Heart right ventricle (tissue), 16 donors: ENCODE results near the gene HES1. TPM values are rescaled to one million over a fixed set of nuclear protein-coding genes. Genes with fewer than 3 reads are reported as not detected.

Experiments
- ATAC-seq, 8 donors: fragments of 200-7000 bp; cut with Tn5 transposase; one replicate each; pipeline ENCODE4 v1.9.1; 2020; ENCODE audit warnings: mild to moderate bottlenecking in 8 of 8, moderate library complexity in 8 of 8, moderate number of reproducible peaks in 1 of 8
- DNase-seq, 2 donors: peaks; one replicate each; pipeline ENCODE4 v3.0.0-alpha.2; 2020
- H3K27ac ChIP-seq, 10 donors: fragments of 200-600 bp; sonication (generic) in 2 of 10; one replicate each; pipeline versions ENCODE4 v1.5.0 to v1.8.0; 2020 to 2022; ENCODE audit warnings: mild to moderate bottlenecking in 3 of 10
- H3K27me3 ChIP-seq, 7 donors: fragments of 200-600 bp; one replicate each; pipeline ENCODE4 v1.8.0; 2021 to 2022; ENCODE audit warnings: mild to moderate bottlenecking in 2 of 7
- H3K36me3 ChIP-seq, 9 donors: fragments of 200-600 bp; sonication (generic) in 1 of 9; one replicate each; pipeline versions ENCODE4 v1.5.0 to v1.8.0; 2020 to 2022; ENCODE audit warnings: mild to moderate bottlenecking in 2 of 9
- H3K4me1 ChIP-seq, 9 donors: fragments of 200-600 bp; sonication (generic) in 1 of 9; one replicate each; pipeline versions ENCODE4 v1.5.0 to v1.8.0; 2020 to 2022; ENCODE audit warnings: mild to moderate bottlenecking in 4 of 9
- H3K4me3 ChIP-seq, 10 donors: fragments of 200-600 bp; sonication (generic) in 2 of 10; one replicate each; pipeline versions ENCODE4 v1.5.0 to v1.8.0; 2020 to 2022; ENCODE audit warnings: mild to moderate bottlenecking in 7 of 10, moderate library complexity in 2 of 10
- H3K9me3 ChIP-seq, 11 donors: fragments of 200-600 bp in 10 of 11; sonication (generic) in 2 of 11; one replicate each; pipeline versions ENCODE4 v1.5.0 to v1.8.0; 2013 to 2022; ENCODE audit warnings: mild to moderate bottlenecking in 2 of 11, control low read depth in 1 of 11, moderate library complexity in 1 of 11
- WGBS, 2 donors: extraction: QIAGEN DNeasy Blood & Tissue Kit; methylation state at CpG; one replicate each; pipeline ENCODE4 v1.1.7; 2013; ENCODE audit warnings: inconsistent platforms in 1 of 2; 5-methylcytosine and 5-hydroxymethylcytosine counted together
- intact Hi-C, 10 donors: fragments of 100-400 bp; cut with DNase I; formaldehyde crosslinking; loops; one replicate each; pipeline versions ENCODE4 v1.11.1 to v1.14.2; 2022
- polyA plus RNA-seq, 2 donors: library from polyadenylated mRNA; stranded (reverse); fragments of 200-250 nt; gene quantifications; one replicate each; pipeline ENCODE4 v1.2.3, GENCODE V29; 2013
- total RNA-seq, 10 donors: library from RNA; stranded (reverse); fragmentation: NEBNext Ultra II Directional in 3 of 10; extraction: Animal tissue kit (Norgen Biotek cat#: 25700) in 3 of 10; gene quantifications; one replicate each; pipeline versions ENCODE4 v1.2.1 to v1.2.4, GENCODE V29; 2021 to 2023
- TF ChIP-seq, protein P1 (sequence below), 9 donors: fragments of 200-600 bp; sonication (generic) in 2 of 9; IDR thresholded peaks; one replicate each; pipeline versions ENCODE4 v1.5.0 to v1.8.0; 2021 to 2022; ENCODE audit warnings: antibody characterized with exemption in 9 of 9, mild to moderate bottlenecking in 5 of 9, moderate library complexity in 1 of 9
- donor health status: Arrhythmogenic right ventricular cardiomyopathy.
- donor health status: ischemic (EF 13 %, LVEDD 7.1; RV severe dilation, severe dysfunction).
- donor health status: healthy with polysubstance abuse.
- donor health status: DM: no; HTN: yes; CAD: no.
- donor health status: DM: no; HTN: no; CAD: no.
- donor health status: ischemic (EF 25% LVEDD 6.9; RV normal size, moderate dysfunction).
- donor health status: ischemic (EF 25% LVEDD 5.7; RV mildly dilated, moderate dysfunction).
- donor health status: healthy.
- donor health status: DM: yes; HTN: yes; CAD: no.
- donor health status: Ischemic cardiomyopathy.
- donor health status: ischemic (EF 35%, LVEDD 5.7; RV mildly dilated, moderate dysfunction).
- donor health status: nonischemic (EF 11% LVEDD 7.7; RV severe dilation, severe dysfunction).
- donor health status: DM: yes; HTN: yes; CAD: no.
- donor health status: PGD.
- donor health status: ischemic (EF 29% LVEDD 5.4; RV normal size, mild dysfunction).
- donor health status: nonischemic (EF 23%, LVEDD 6.1; RV moderate dilation, normal function).

The HES1 gene
- total and polyA plus RNA-seq, 12 donors: 6.8 to 43.2 (median 22.0) TPM

DNA sequence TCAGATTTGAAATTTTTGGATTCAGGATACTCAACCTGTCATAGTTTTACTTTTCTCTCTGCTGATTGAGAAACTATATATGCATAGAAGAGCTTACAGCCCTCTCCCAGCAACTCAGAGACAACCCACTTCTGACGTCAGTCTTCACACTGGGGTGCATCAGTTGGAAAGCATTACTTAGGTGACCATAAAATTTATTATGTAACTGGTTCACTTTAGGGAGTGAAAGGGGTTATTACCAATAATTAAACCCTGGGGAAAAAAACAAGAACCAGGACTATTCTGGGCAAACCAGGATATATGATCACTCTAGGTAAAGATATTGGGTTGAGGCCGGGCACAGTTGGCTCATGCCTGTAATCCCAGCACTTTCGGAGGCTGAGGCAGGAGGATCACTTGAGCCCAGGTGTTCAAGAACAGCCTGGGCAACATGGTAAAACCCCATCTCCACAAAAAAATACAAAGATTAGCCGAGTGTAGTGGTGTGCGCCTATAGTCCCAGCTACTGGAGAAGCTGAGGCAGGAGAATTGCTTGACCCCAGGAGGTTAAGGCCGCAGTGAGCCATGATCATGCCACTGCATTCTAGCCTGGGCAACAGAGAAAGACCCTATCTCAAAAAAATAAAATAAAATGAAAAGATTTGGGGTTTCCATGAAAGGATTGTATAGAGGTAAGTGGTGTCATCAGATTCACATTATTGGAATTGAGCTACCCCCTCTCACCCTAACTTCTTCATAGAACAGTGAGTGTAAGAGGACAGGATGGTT, 27.1 kb downstream of the HES1 start:
- TF ChIP-seq, protein P1, sequence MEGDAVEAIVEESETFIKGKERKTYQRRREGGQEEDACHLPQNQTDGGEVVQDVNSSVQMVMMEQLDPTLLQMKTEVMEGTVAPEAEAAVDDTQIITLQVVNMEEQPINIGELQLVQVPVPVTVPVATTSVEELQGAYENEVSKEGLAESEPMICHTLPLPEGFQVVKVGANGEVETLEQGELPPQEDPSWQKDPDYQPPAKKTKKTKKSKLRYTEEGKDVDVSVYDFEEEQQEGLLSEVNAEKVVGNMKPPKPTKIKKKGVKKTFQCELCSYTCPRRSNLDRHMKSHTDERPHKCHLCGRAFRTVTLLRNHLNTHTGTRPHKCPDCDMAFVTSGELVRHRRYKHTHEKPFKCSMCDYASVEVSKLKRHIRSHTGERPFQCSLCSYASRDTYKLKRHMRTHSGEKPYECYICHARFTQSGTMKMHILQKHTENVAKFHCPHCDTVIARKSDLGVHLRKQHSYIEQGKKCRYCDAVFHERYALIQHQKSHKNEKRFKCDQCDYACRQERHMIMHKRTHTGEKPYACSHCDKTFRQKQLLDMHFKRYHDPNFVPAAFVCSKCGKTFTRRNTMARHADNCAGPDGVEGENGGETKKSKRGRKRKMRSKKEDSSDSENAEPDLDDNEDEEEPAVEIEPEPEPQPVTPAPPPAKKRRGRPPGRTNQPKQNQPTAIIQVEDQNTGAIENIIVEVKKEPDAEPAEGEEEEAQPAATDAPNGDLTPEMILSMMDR (IDR thresholded peaks at IDR 0.05): no peak
- no peaks in the 10 kb centered on the region for H3K36me3 ChIP-seq
- no peak overlapping the region for H3K27ac ChIP-seq
- ATAC-seq (no peak), DNase-seq (no peak)
- 96 to 97% methylated on average over 6 of the region's 6 CpGs for WGBS, 2 donors
- H3K4me1 ChIP-seq: peaks cover 0 to 22% (median 13%) of the 10 kb centered on the region in 9 donors
- no peaks in the 10 kb centered on the region for H3K9me3 ChIP-seq
- intact Hi-C loops: no loop called here
- H3K4me3 ChIP-seq: no peak overlapping the region
- peaks cover 0 to 52% (median 5%) of the 10 kb centered on the region in 7 donors for H3K27me3 ChIP-seq

GRCh38 chr3:194163697-194164096, 27.7 kb downstream of the HES1 start:
- TF ChIP-seq, protein P1 (IDR thresholded peaks at IDR 0.05): no peak
- intact Hi-C loops: no loop called here
- H3K27ac ChIP-seq: no peak overlapping the region
- H3K36me3 ChIP-seq: no peaks in the 10 kb centered on the region
- H3K4me3 ChIP-seq: no peak overlapping the region
- ATAC-seq: no peak
- H3K27me3 ChIP-seq: peaks cover 0 to 54% (median 5%) of the 10 kb centered on the region in 7 donors
- no peaks in the 10 kb centered on the region for H3K9me3 ChIP-seq
- peaks cover 0 to 24% (median 14%) of the 10 kb centered on the region in 9 donors for H3K4me1 ChIP-seq
- 83 to 85% methylated on average over 5 of the region's 5 CpGs for WGBS, 2 donors
- DNase-seq: no peak

GRCh38 chr3:194164861-194165260, 28.9 kb downstream of the HES1 start:
- Histone ChIP-seq H3K27ac (no peak overlapping the region), H3K9me3 (no peaks in the 10 kb centered on the region), H3K36me3 (no peaks in the 10 kb centered on the region), H3K27me3 (peaks cover 0 to 49% (median 5%) of the 10 kb centered on the region in 7 donors), H3K4me3 (no peak overlapping the region), H3K4me1 (peaks cover 0 to 24% (median 14%) of the 10 kb centered on the region in 9 donors)
- DNase-seq (no peak), ATAC-seq (no peak)
- WGBS, 2 donors: 93% methylated on average over 5 of the region's 5 CpGs
- intact Hi-C loops: loop anchor here in 1 of 10 donors (5.0 kb wide), 1 partner anchor 87 kb away; no protein-coding TSS in a partner anchor
- TF ChIP-seq, protein P1 (IDR thresholded peaks at IDR 0.05): no peak

DNA sequence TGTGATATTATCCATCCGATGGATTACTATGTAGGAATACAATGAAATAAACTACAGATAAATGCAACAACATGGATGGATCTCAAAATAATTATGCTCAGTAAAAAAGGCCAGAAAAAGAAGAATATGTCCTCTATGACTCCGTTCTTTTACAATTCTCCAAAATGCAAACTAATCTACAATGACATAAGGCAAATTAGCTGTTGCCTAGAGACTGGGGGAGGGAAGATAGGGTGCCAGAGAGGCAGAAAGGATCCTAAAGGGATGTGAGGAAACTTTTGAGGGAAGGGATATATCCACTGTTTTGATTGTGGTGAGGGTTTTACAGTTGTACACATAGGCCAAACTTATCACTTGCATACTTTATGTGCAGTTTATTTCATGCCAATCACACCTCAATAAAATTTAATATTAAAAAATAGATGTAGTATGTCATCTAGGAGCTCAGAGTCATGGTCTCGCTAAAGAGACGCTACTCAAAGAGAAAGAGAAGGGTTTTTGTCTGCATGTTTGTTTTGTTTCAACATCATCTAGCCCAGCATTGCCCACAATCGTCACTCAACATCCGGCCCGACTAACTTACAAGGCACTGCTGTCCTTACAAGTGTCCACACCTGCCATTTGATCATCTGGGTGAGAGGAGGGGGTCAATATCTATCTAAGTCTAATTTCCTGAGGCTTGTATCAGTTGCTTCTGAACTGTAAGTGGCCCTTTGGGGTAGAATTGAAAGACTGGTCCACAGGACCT, 29.5 kb downstream of the HES1 start:
- TF ChIP-seq, protein P1 (IDR thresholded peaks at IDR 0.05): no peak
- Histone ChIP-seq H3K36me3 (no peaks in the 10 kb centered on the region), H3K4me3 (no peak overlapping the region), H3K9me3 (no peaks in the 10 kb centered on the region), H3K4me1 (peaks cover 0 to 24% (median 14%) of the 10 kb centered on the region in 9 donors), H3K27ac (no peak overlapping the region), H3K27me3 (peaks cover 0 to 43% (median 5%) of the 10 kb centered on the region in 7 donors)
- WGBS, 2 donors: 85 to 91% methylated on average over 7 of the region's 7 CpGs
- intact Hi-C loops: loop anchor here in 1 of 10 donors (5.0 kb wide), 1 partner anchor 87 kb away; no protein-coding TSS in a partner anchor
- DNase-seq: no peak
- ATAC-seq: no peak
